CD1c-positive myeloid dendritic cell (primary cell): ENCODE measurements around the gene RHOJ.
"Not testable (repeated sequence)": the region's sequence is repeated elsewhere in the genome, so short reads cannot be mapped to it uniquely, and the experiment has no call there.

Experiments
- DNase-seq: peaks from one replicate; pipeline ENCODE4 v3.0.0-alpha.2; 2016; ENCODE audit errors: extremely low spot score

The RHOJ gene

GRCh38 chr14:63297372-63298063 is 93.3 kb downstream of the RHOJ start:
- no peak for DNase-seq

DNA sequence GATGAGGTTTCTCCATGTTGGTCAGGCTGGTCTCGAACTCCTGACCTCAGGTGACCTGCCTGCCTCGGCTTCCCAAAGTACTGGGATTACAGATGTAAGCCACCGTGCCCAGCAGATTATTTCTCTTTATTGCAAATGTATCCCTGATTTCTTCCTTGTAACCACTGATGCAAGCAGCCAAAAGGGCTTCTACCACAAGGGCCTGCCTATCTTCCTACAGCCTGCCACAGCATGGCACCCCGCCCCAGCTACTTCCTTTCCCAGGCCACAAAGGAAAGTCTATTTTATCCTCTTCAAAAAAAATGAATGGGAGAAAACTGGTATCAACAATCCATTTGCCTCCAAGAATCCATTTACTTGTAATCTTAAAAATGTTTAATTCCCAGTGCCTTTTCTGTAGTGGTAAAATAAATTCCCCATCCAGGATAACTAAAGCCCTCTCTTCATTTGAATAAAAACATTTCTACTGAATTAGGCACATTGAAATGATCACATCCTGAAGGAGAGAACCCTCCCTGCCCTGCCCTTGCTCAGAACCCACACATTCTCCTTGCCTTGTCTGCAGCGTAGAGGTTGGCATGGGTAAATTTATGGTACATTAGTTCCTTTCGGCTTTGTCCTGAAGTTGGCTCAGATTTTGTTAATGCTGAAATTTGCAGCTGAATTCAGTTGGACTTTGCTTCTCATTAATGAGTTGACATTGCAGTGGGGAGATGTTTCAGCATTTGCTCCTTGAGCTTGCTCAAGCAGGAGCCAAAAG is 95.3 kb downstream of the RHOJ start:
- DNase-seq, result no peak

GRCh38 chr14:63300854-63301253 is 96.6 kb downstream of the RHOJ start:
- DNase-seq, result no peak

DNA sequence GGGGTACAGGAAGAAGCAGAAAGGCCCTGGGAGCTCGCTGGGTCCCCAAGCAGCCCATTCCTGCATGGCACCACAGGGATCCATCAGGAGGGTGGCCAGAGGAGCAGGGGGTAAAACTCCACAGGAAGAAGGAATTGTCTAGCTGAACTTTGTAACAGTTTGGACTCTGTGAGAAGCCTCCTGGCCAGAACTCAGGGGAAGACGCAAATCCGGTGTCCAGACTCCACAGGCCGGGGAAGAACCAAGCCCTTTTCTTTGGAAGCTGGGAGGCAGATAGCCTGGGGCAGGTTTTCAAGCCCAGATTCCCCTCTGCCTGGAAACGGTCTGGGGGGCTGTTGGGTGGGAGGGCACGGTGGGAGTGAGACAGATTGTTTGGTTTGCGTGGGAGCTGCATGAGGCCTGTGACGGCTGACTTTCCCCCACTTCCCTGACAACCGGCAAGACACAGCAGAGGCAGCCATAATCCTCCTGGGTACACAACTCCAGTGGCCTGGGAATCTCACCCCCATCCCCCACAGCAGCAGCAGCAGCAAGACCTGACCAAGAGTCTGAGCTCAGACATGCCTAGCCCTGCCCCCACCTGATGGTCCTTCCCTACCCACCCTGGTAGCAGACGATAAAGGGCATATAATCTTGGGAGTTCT is 97.8 kb downstream of the RHOJ start:
- no peak for DNase-seq

- not testable (repeated sequence) for DNase-seq
Observed at GRCh38 chr14:63304429-63304828, 100.2 kb downstream of the RHOJ start.

- DNase-seq, result no peak
Observed at GRCh38 chr14:63308723-63309317, 104.6 kb downstream of the RHOJ start.

- no peak for DNase-seq
Observed at GRCh38 chr14:63318835-63319234, 114.6 kb downstream of the RHOJ start, which contains the start of gene GPHB5. Gene GPHB5, minus strand, starts transcription at chr14:63318935. Its CDS starts 1,086 bp downstream, at chr14:63317849.

DNA sequence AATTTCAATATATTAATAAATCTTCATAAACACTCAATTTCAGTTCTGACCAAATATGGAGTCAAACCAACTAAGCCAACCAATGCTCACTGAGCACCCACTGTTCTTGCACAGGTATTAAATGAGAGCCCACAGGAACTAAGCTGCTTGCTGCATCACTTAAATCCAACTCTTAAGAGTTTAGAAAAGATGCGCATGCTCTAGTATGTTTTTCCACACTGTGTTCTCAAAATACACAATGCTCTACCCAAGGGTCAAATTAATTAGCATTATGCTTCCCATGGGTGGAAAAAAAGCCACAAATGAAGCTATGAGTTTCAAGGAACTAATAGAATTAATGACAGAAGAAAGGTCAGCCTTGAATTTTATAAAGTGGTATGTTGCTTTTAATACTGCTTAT is 118.2 kb downstream of the RHOJ start:
- DNase-seq, result no peak

- no peak for DNase-seq
Observed at GRCh38 chr14:63322897-63323573, 118.8 kb downstream of the RHOJ start.

- DNase-seq, result no peak
Observed at GRCh38 chr14:63326840-63327239, 122.6 kb downstream of the RHOJ start.

DNA sequence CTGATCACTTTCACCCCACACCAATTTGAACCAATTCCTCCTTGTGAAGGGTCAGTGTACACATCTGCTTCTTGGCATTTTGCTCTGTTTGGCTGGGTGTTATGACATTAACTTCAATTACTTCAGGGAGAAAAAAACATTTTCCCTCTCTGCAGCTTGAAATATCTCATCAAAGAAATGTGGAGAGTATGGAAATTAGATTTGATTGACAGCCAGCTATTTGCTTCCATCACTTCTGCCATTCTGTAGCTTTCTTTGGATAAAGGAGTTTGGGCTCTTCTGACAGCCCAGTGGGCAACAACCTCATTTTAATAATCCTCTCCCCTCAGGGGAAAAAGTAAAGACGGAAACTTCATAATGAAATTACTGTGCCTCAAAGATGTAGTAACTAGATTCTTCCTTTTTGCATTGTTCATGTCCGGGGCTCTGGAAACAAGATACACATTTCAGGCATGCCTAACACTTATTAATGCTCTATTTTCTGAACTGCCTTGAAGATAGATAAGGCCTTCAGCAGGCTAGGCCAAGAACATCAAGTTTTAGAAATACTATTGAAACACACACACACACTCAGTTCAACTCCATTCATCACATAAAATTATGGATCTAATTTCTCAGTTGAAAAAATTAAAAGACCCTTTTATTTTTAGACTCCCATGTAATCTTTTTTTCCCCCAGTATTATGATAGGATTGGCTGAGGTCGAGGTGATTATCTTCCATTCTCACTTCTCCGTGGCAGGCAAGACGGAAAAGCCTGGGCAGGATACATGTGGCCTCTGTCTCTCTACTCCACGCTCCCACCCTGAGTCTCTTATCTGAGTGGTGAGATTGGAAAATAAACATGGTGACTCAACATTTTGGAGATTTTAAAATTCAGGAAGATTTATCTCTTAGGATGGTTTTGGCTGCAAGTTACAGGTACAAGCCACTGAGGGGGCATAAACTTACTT is 124.8 kb downstream of the RHOJ start:
- DNase-seq, result no peak

- no peak for DNase-seq
Observed at GRCh38 chr14:63342371-63342770, 138.1 kb downstream of the RHOJ start.
